Naive thymus-derived CD8-positive, alpha-beta T cell (primary cell): Measurements from ENCODE around the gene UFD1. TPM values are rescaled to one million over a fixed set of nuclear protein-coding genes. Genes with fewer than 3 reads are reported as not detected.

Source experiments
- ATAC-seq, 2 donors: fragments of 150-1000 bp; cut with Tn5 transposase in 1 of 2; sonication (Bioruptor Pico), chemical (Tn5 transposase) in 1 of 2; 1 replicate in 1 of 2; 2 replicates in 1 of 2; pipeline ENCODE4 v1.10.0; 2021; ENCODE audit warnings: mild to moderate bottlenecking in 2 of 2, moderate library complexity in 2 of 2
- POLR2A ChIA-PET: fragments of 350-600 bp; sonication (Branson Sonifier 250); formaldehyde crosslinking; loops from one replicate; lab custom pipeline; 2021; ENCODE audit warnings: antibody characterized with exemption; lab: Charles Lee
- DNase-seq, 10 donors: peaks; one replicate each; pipeline versions ENCODE4 v3.0.0 to v3.0.0-alpha.2; 2020 to 2022
- H3K27ac Mint-ChIP-seq, 10 donors: one replicate each; pipeline ENCODE4 v1.8.0; 2020 to 2022; ENCODE audit warnings: mild to moderate bottlenecking in 10 of 10, mixed read lengths in 10 of 10, moderate library complexity in 4 of 10, inconsistent platforms in 1 of 10
- H3K27me3 Mint-ChIP-seq, 5 donors: one replicate each; pipeline ENCODE4 v1.8.0; 2021 to 2022; ENCODE audit warnings: mixed read lengths in 5 of 5
- H3K36me3 Mint-ChIP-seq, 3 donors: one replicate each; pipeline ENCODE4 v1.8.0; 2020 to 2022; ENCODE audit warnings: mixed read lengths in 3 of 3, mild to moderate bottlenecking in 2 of 3, inconsistent platforms in 1 of 3
- H3K4me1 Mint-ChIP-seq, 4 donors: one replicate each; pipeline ENCODE4 v1.8.0; 2021 to 2022; ENCODE audit warnings: mixed read lengths in 4 of 4
- H3K4me3 Mint-ChIP-seq, 10 donors: one replicate each; pipeline ENCODE4 v1.8.0; 2020 to 2022; ENCODE audit warnings: mild to moderate bottlenecking in 10 of 10, mixed read lengths in 10 of 10, moderate library complexity in 6 of 10, inconsistent platforms in 1 of 10
- H3K9me3 Mint-ChIP-seq, 9 donors: one replicate each; pipeline ENCODE4 v1.8.0; 2020 to 2022; ENCODE audit warnings: mixed read lengths in 9 of 9, mild to moderate bottlenecking in 3 of 9, inconsistent platforms in 1 of 9, moderate library complexity in 1 of 9
- polyA plus RNA-seq, 3 donors: library from polyadenylated mRNA; unstranded; fragments of 300-500 nt; fragmentation: Illumina TruSeq; gene quantifications; one replicate each; pipeline ENCODE4 v1.2.3, GENCODE V29; 2021
- total RNA-seq, 8 experiments: library from RNA in 2 of 8; stranded (reverse) in 2 of 8; gene quantifications; one replicate each; pipeline ENCODE4 v1.2.3 and lab custom pipeline; 2021 to 2026

The UFD1 gene
- total and polyA plus RNA-seq, 5 experiments from 2014 or later = 50.2 to 80.9 (median 73.1) TPM

- ATAC-seq = peak; percentile 42 to 47
- peak overlapping the region in 1 of 10 donors; percentile 22 for H3K27ac Mint-ChIP-seq
- no peak for DNase-seq
- H3K4me1 Mint-ChIP-seq = peaks cover 0 to 2% (median 0%) of the 10 kb centered on the region in 4 donors
- no peak overlapping the region for H3K4me3 Mint-ChIP-seq
- no peaks in the 10 kb centered on the region for H3K9me3 Mint-ChIP-seq
- no peaks in the 10 kb centered on the region for H3K27me3 Mint-ChIP-seq
- H3K36me3 Mint-ChIP-seq = no peaks in the 10 kb centered on the region
- POLR2A ChIA-PET = interaction anchor here (0.6 kb wide), 1 partner anchor 51 kb away, joined by 3 read pairs; no protein-coding TSS in a partner anchor
These were observed 10.2 kb upstream of the UFD1 start for GRCh38 chr22:19488884-19489843.

DNA sequence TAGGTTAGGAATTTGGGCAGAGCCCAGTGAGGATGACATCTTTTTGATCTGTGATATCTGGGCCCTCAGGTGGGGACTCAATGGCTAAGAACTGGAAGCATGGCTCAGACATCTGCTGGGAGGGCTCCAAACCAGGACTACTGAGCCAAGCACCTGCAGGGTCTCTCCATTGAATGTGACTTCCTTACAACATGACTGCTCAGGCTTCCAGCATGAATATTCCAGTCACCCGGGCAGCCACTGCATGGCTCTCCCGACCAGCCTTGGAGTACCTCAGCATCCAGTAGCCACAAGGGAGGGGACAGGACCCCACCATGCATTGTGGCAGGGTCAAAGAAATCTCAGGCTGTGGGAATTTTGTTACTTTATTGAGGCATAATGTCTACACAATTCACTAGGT is 9.3 kb upstream of the UFD1 start:
- DNase-seq = no peak
- Mint-ChIP-seq H3K4me3 (no peak overlapping the region), H3K4me1 (peaks cover 0 to 2% (median 0%) of the 10 kb centered on the region in 4 donors), H3K9me3 (no peaks in the 10 kb centered on the region), H3K36me3 (no peaks in the 10 kb centered on the region), H3K27ac (peak overlapping the region in 1 of 10 donors; percentile 22), H3K27me3 (no peaks in the 10 kb centered on the region)
- POLR2A ChIA-PET = interaction anchor here (1.1 kb wide), 1 partner anchor 9 kb away, joined by 3 read pairs; the partner anchor contains the start of gene CDC45
- ATAC-seq = no peak

- Mint-ChIP-seq H3K4me3 (no peak overlapping the region), H3K27ac (peak overlapping the region in 1 of 10 donors; percentile 35), H3K27me3 (no peaks in the 10 kb centered on the region), H3K36me3 (no peaks in the 10 kb centered on the region), H3K4me1 (peaks cover 4 to 8% (median 7%) of the 10 kb centered on the region in 4 donors), H3K9me3 (no peaks in the 10 kb centered on the region)
- POLR2A ChIA-PET = no interaction called here
- no peak for DNase-seq
- ATAC-seq = no peak
These were observed 4.7 kb upstream of the UFD1 start for GRCh38 chr22:19483481-19484244.

DNA sequence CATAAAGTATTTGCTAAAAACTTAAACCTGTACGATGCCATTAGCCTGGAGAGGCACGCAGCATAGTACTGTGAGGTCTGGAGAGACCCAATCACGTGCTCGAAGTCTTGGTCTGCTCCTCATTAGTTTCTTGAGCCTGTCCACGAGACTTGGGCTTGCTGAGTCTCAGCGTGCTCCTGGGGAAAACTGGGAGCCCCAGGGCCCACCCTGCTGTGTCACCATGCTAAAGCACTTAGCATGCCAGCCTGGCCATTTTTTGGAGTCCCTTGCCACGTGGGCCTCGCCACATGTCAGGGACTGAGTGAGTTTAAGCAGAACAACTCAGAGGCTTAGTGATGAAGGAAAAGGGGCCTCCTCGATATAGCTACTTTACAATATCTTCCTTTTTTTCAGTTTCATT is 3.3 kb upstream of the UFD1 start:
- POLR2A ChIA-PET = no interaction called here
- Mint-ChIP-seq H3K27ac (no peak overlapping the region), H3K27me3 (no peaks in the 10 kb centered on the region), H3K4me1 (peaks cover 11 to 18% (median 17%) of the 10 kb centered on the region in 4 donors), H3K4me3 (no peak overlapping the region), H3K36me3 (no peaks in the 10 kb centered on the region), H3K9me3 (no peaks in the 10 kb centered on the region)
- no peak for ATAC-seq
- DNase-seq = no peak

DNA sequence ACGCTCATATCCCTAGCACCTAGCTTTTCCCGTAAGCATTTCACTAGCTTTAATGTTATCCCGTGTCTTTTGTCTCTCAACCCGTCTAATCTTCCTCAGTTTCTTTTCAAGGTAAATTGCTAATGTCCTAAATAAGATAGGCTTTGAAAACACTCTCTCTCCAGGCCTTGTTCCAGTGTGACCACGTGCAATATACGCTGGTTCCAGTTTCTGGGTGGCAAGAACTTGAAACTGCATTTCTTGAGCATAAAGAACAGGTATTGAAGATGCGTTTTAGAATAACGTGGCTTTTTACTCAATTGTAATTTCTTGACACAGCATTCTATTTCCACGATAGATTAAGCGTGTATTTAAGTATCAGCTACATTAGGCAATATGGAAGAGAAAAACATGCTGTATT is 1.8 kb upstream of the UFD1 start:
- Mint-ChIP-seq H3K27ac (peak overlapping the region in 1 of 10 donors; percentile 90), H3K9me3 (no peaks in the 10 kb centered on the region), H3K36me3 (no peaks in the 10 kb centered on the region), H3K4me1 (peaks cover 16 to 27% (median 26%) of the 10 kb centered on the region in 4 donors), H3K27me3 (no peaks in the 10 kb centered on the region), H3K4me3 (peak overlapping the region in 9 of 10 donors; percentile 51 to 98 (median 97))
- DNase-seq (no peak), ATAC-seq (no peak)
- POLR2A ChIA-PET = no interaction called here

GRCh38 chr22:19480173-19480568 is 1.2 kb upstream of the UFD1 start:
- ATAC-seq = no peak
- Mint-ChIP-seq H3K27me3 (no peaks in the 10 kb centered on the region), H3K27ac (peak overlapping the region in 8 of 10 donors; percentile 20 to 100 (median 99)), H3K4me3 (peak overlapping the region; percentile 92 to 98 (median 96)), H3K36me3 (no peaks in the 10 kb centered on the region), H3K4me1 (peaks cover 18 to 33% (median 32%) of the 10 kb centered on the region in 4 donors), H3K9me3 (no peaks in the 10 kb centered on the region)
- peak in 2 of 10 donors; percentile 8 to 11 for DNase-seq
- POLR2A ChIA-PET = interaction anchor here (0.9 to 3.2 kb wide), 9 partner anchors 27 to 358 kb away, joined by 3 to 29 read pairs (median 5); partner anchors contain the start of genes C22orf39, DGCR2, ESS2 and HIRA

GRCh38 chr22:19479355-19480172 is 571 bp upstream of the UFD1 start, which contains the start of gene CDC45:
CDC45 (plus strand) TSS chr22:19479920; CDS start chr22:19479969, 49 bp downstream.
- ATAC-seq (peak; percentile 91 to 92), DNase-seq (peak; percentile 79 to 98 (median 93))
- Mint-ChIP-seq H3K27me3 (no peaks in the 10 kb centered on the region), H3K9me3 (no peaks in the 10 kb centered on the region), H3K27ac (peak within 1 kb of the TSS; percentile 98 to 100 (median 100)), H3K36me3 (peaks cover 0 to 3% (median 0%) of the 10 kb centered on the region in 3 donors), H3K4me3 (peak within 1 kb of the TSS; percentile 92 to 98 (median 96)), H3K4me1 (peaks cover 19 to 33% (median 33%) of the 10 kb centered on the region in 4 donors)
- POLR2A ChIA-PET = interaction anchor here (0.5 to 3.2 kb wide), 18 partner anchors 8 to 378 kb away, joined by 3 to 29 read pairs (median 3); partner anchors contain the start of genes C22orf39, DGCR2, ESS2 and HIRA

DNA sequence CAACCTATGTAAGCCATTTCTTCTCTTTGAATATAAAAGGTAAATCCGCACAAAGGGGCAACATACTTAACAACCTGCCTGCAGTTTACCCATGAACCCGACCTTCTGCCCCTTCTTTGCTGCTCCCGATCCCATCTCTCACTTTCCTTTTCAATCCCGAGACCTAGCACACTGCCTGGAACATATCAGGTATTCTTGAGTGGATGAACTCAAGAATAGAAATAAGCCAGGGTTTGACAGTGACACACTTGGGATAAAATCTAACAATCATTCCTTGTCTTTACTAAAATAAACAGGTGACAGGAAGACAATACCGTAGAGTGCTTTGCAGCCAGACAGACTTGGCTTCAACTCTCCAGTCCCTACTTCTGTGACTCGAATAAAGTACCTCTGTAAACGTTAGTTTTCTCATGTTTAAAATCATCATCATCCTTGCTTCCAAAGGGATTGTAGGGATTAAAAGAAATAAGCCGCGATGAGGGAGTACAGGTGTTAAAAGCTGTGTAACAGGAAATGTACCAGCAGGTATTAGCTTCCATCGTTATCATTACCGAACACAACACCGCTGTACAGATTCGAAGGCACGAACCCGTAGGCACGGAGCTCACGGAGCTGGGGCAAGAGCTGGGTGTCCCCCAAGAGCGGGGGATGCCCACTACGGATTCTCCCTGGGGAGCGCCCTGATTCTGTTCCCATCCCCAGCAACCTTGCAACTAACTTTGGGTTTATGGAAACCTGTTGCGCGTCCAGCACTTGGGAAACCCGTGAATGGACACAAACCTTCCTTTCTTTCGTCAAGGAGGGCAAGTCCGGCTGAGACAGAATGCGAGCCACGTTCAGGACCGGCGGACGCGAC is 720 bp downstream of the UFD1 start:
- Mint-ChIP-seq H3K4me3 (peak overlapping the region; percentile 70 to 98 (median 93)), H3K27ac (peak overlapping the region; percentile 2 to 99 (median 86)), H3K36me3 (peaks cover 0 to 13% (median 2%) of the 10 kb centered on the region in 3 donors), H3K4me1 (peaks cover 21 to 39% (median 35%) of the 10 kb centered on the region in 4 donors), H3K27me3 (no peaks in the 10 kb centered on the region), H3K9me3 (no peaks in the 10 kb centered on the region)
- ATAC-seq (no peak), DNase-seq (peak in 5 of 10 donors; percentile 8 to 41 (median 27))
- POLR2A ChIA-PET = interaction anchor here (0.6 to 3.2 kb wide), 6 partner anchors 31 to 465 kb away, joined by 3 to 16 read pairs (median 6); partner anchors contain the start of genes C22orf39, ESS2, HIRA and MRPL40

DNA sequence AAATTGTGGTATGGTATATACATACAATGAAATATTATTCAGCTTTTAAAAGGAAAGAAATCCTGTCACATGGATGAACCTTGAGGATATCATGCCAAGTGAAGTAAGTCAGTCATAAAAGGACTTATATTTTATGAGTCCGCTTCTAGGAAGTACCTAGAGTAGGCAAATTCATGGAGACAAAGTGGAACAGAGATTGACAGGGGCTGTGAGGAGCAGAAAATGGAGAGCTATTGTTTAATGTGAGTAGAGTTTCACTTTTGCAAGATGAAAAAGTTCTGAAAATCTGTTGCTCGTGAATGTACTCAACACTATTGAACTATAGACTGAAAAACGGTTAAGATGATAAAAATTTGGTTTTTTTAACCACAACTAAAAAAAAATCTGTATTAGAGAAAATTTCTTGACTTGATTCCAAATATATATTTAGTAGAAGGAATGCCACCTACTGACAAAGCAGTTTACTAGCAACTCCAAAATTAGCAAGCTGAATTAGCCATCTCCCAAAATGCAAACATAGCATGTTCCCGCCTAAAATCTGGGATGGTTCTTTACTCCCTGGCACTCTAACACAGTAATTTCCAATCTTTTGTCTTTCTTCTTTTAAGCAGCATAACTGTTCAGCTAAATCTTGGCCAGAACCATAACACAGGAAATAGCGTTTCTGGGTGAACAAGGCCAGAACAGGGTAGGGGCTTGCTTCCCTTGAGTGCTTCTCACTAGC is 1.5 kb downstream of the UFD1 start:
- Mint-ChIP-seq H3K4me1 (peaks cover 21 to 39% (median 36%) of the 10 kb centered on the region in 4 donors), H3K4me3 (peak overlapping the region; percentile 70 to 98 (median 93)), H3K9me3 (no peaks in the 10 kb centered on the region), H3K27ac (peak overlapping the region; percentile 2 to 99 (median 86)), H3K27me3 (no peaks in the 10 kb centered on the region), H3K36me3 (peaks cover 0 to 16% (median 2%) of the 10 kb centered on the region in 3 donors)
- no peak for ATAC-seq
- DNase-seq = peak in 3 of 10 donors; percentile 12 to 22 (median 16)
- POLR2A ChIA-PET = interaction anchor here (0.6 to 3.2 kb wide), 7 partner anchors 30 to 464 kb away, joined by 3 to 16 read pairs (median 5); partner anchors contain the start of genes C22orf39, ESS2, HIRA and MRPL40

DNA sequence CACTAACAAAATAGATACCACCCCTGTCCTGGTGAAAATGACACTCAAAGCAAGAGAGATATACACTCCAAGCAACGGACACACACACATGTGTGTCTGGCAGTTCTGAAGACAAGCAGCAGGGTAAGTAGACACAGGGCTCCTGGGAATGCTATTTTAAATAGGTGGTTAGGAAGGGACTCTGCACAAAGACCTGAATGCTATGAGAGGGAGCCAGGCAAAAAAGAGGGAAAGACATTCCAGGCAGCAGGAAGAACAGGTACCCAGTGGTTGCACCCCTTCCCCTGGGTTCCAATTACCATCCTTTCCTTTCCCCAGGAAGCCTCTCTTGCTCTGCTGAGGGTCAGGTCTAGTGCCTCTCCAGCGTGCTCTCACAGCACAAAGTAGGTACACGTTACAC is 3.0 kb downstream of the UFD1 start:
- Mint-ChIP-seq H3K36me3 (peaks cover 0 to 31% (median 10%) of the 10 kb centered on the region in 3 donors), H3K27me3 (no peaks in the 10 kb centered on the region), H3K9me3 (no peaks in the 10 kb centered on the region), H3K4me1 (peaks cover 21 to 39% (median 37%) of the 10 kb centered on the region in 4 donors), H3K27ac (peak overlapping the region in 4 of 10 donors; percentile 4 to 69 (median 18)), H3K4me3 (peak overlapping the region in 3 of 10 donors; percentile 7 to 22 (median 20))
- DNase-seq = no peak
- ATAC-seq = no peak
- POLR2A ChIA-PET = no interaction called here
